ENCODE measurements around the gene F11R. TPM values are rescaled to one million over a fixed set of nuclear protein-coding genes. Genes with fewer than 3 reads are reported as not detected.

Gene F11R
- polyA plus RNA-seq, 1 experiment, result 1.8 TPM

- CTCF ChIA-PET, result interaction anchor here (0.7 to 4.5 kb wide), 11 partner anchors 8 to 94 kb away, joined by 3 to 46 read pairs (median 4); partner anchors contain the start of gene KLHDC9
- POLR2A ChIA-PET, result no interaction called here
- H3K4me3 ChIP-seq (ENCODE audit: low read depth, low read length), result peak overlapping the region; percentile 70
- peaks cover 9% of the 10 kb centered on the region for H3K36me3 ChIP-seq (ENCODE audit: control insufficient read depth, insufficient read depth, low read length)
- no peaks in the 10 kb centered on the region for H3K27me3 ChIP-seq (ENCODE audit: control insufficient read depth, insufficient read depth, low read length)
- no peak for DNase-seq (ENCODE audit: low read depth)
- no peak for TF ChIP-seq CTCF (IDR thresholded peaks at IDR 0.05; ENCODE audit: insufficient read depth, low read depth, low read length)
Measured at GRCh38 chr1:161046605-161047228, 25.8 kb upstream of the F11R start.

- ChIA-PET POLR2A (interaction anchor here (0.6 kb wide), 1 partner anchor 107 kb away, joined by 3 read pairs; no protein-coding TSS in a partner anchor), CTCF (interaction anchor here (0.7 to 4.5 kb wide), 19 partner anchors 8 to 94 kb away, joined by 3 to 46 read pairs (median 4); partner anchors contain the start of genes DEDD, KLHDC9 and NECTIN4)
- Histone ChIP-seq H3K36me3 (ENCODE audit: control insufficient read depth, insufficient read depth, low read length) (peaks cover 14% of the 10 kb centered on the region), H3K27me3 (ENCODE audit: control insufficient read depth, insufficient read depth, low read length) (no peaks in the 10 kb centered on the region), H3K4me3 (ENCODE audit: low read depth, low read length) (peak within 1 kb of the TSS; percentile 70)
- no peak for TF ChIP-seq CTCF (IDR thresholded peaks at IDR 0.05; ENCODE audit: insufficient read depth, low read depth, low read length)
- DNase-seq (ENCODE audit: low read depth), result peak; percentile 74
Measured at GRCh38 chr1:161045736-161046604, 25.0 kb upstream of the F11R start, which contains the start of gene USF1. TSS of gene USF1 (minus strand) at chr1:161045977. CDS start at chr1:161043275, 2,702 bp downstream.

GRCh38 chr1:161044908-161045735 lies 24.2 kb upstream of the F11R start:
- ChIA-PET POLR2A (interaction anchor here (0.6 to 0.7 kb wide), 2 partner anchors 12 to 108 kb away, joined by 3 to 5 read pairs; no protein-coding TSS in a partner anchor), CTCF (interaction anchor here (0.9 to 4.5 kb wide), 12 partner anchors 8 to 93 kb away, joined by 3 to 46 read pairs (median 4); partner anchors contain the start of genes KLHDC9 and NECTIN4)
- TF ChIP-seq CTCF (IDR thresholded peaks at IDR 0.05; ENCODE audit: insufficient read depth, low read depth, low read length), result no peak
- Histone ChIP-seq H3K4me3 (ENCODE audit: low read depth, low read length) (peak overlapping the region; percentile 70), H3K36me3 (ENCODE audit: control insufficient read depth, insufficient read depth, low read length) (peaks cover 17% of the 10 kb centered on the region), H3K27me3 (ENCODE audit: control insufficient read depth, insufficient read depth, low read length) (no peaks in the 10 kb centered on the region)
- DNase-seq (ENCODE audit: low read depth), result peak; percentile 12

GRCh38 chr1:161044535-161044907 lies 23.6 kb upstream of the F11R start:
- Histone ChIP-seq H3K36me3 (ENCODE audit: control insufficient read depth, insufficient read depth, low read length) (peaks cover 22% of the 10 kb centered on the region), H3K27me3 (ENCODE audit: control insufficient read depth, insufficient read depth, low read length) (no peaks in the 10 kb centered on the region), H3K4me3 (ENCODE audit: low read depth, low read length) (peak overlapping the region; percentile 70)
- CTCF ChIA-PET, result interaction anchor here (1.2 to 4.5 kb wide), 6 partner anchors 8 to 94 kb away, joined by 3 to 46 read pairs (median 4); partner anchors contain the start of genes KLHDC9 and NECTIN4
- POLR2A ChIA-PET, result no interaction called here
- no peak for DNase-seq (ENCODE audit: low read depth)
- no peak for TF ChIP-seq CTCF (IDR thresholded peaks at IDR 0.05; ENCODE audit: insufficient read depth, low read depth, low read length)
